Testis (tissue), 2 donors: Measurements from ENCODE around the gene KRT10.

Experiments used
- CTCF ChIP-seq, 3 experiments: fragments of 450-650 bp in 2 of 3; fragments of 200-600 bp in 1 of 3; sonication (generic) in 1 of 3; IDR thresholded peaks; one replicate each; pipeline ENCODE4 v1.5.1; 2016 to 2019; ENCODE audit warnings: antibody characterized with exemption in 3 of 3, mild to moderate bottlenecking in 2 of 3, moderate library complexity in 1 of 3
- POLR2A ChIP-seq: fragments of 450-650 bp; IDR thresholded peaks from one replicate; pipeline ENCODE4 v1.6.1; 2017; ENCODE audit warnings: antibody characterized with exemption, mild to moderate bottlenecking, moderate library complexity

- no peak for TF ChIP-seq CTCF (IDR thresholded peaks at IDR 0.05)
- TF ChIP-seq POLR2A: no peak
These were observed 43.1 kb downstream of the KRT10 start for GRCh38 chr17:40779181-40779909.
